HepG2 (cell line): ENCODE data around the gene NEK9. TPM values are rescaled to one million over a fixed set of nuclear protein-coding genes. Genes with fewer than 3 reads are reported as not detected.

Experiments used
- CBX5 ChIP-seq: sonication (generic); formaldehyde crosslinking; IDR thresholded peaks from 2 replicates; pipeline ENCODE4 v1.4.0; 2020; ENCODE audit warnings: missing genetic modification reagents, borderline replicate concordance
- CCDC6 ChIP-seq: sonication (generic); formaldehyde crosslinking; IDR thresholded peaks from 2 replicates; pipeline ENCODE4 v1.8.1; 2022; ENCODE audit warnings: mild to moderate bottlenecking, missing genetic modification reagents, moderate library complexity
- CENPBD1 ChIP-seq: sonication (generic); formaldehyde crosslinking; IDR thresholded peaks from 2 replicates; pipeline ENCODE4 v1.8.0; 2022; ENCODE audit warnings: missing genetic modification reagents, low read depth, mild to moderate bottlenecking, borderline replicate concordance
- CHCHD3 ChIP-seq: sonication (generic); formaldehyde crosslinking; IDR thresholded peaks from 2 replicates; pipeline ENCODE4 v1.8.0; 2022; ENCODE audit warnings: mild to moderate bottlenecking, missing genetic modification reagents, moderate library complexity
- DR1 ChIP-seq: sonication (generic); formaldehyde crosslinking; IDR thresholded peaks from 2 replicates; pipeline ENCODE4 v1.8.0; 2021; ENCODE audit warnings: mild to moderate bottlenecking, missing genetic modification reagents, inconsistent platforms
- GFI1 ChIP-seq: sonication (generic); formaldehyde crosslinking; IDR thresholded peaks from 2 replicates; pipeline ENCODE4 v1.5.0; 2020; ENCODE audit warnings: missing genetic modification reagents, mild to moderate bottlenecking, borderline replicate concordance
- HIC2 ChIP-seq: sonication (generic); formaldehyde crosslinking; IDR thresholded peaks from 2 replicates; pipeline ENCODE4 v1.9.0; 2022; ENCODE audit warnings: low read depth, missing genetic modification reagents
- KLF12 ChIP-seq: sonication (generic); formaldehyde crosslinking; IDR thresholded peaks from 2 replicates; pipeline ENCODE4 v1.4.0; 2020; ENCODE audit warnings: missing genetic modification reagents, borderline replicate concordance
- MXD3 ChIP-seq: IDR thresholded peaks from 2 replicates; pipeline ENCODE4 v1.6.1; 2016; ENCODE audit warnings: mild to moderate bottlenecking, missing biosample characterization, missing genetic modification reagents
- REPIN1 ChIP-seq: sonication (generic); formaldehyde crosslinking; IDR thresholded peaks from 2 replicates; pipeline ENCODE4 v1.8.0; 2022; ENCODE audit warnings: missing genetic modification reagents, low read depth, mild to moderate bottlenecking, borderline replicate concordance
- SOX13 ChIP-seq, 3 experiments: fragments of 450-650 bp in 1 of 3; sonication (generic) in 1 of 3; formaldehyde crosslinking in 1 of 3; IDR thresholded peaks in 2 of 3; conservative IDR thresholded peaks in 1 of 3; 2 replicates each; pipeline versions ENCODE4 v1.5.0 to v1.6.1; 2016 to 2020; ENCODE audit warnings: antibody characterized with exemption in 1 of 3, mild to moderate bottlenecking in 1 of 3, missing compliant biosample characterization in 1 of 3, missing genetic modification reagents in 1 of 3, moderate library complexity in 1 of 3
- SUZ12 ChIP-seq: fragments of 150-350 bp; IDR thresholded peaks from 2 replicates; pipeline ENCODE4 v1.6.1; 2014; ENCODE audit warnings: low read depth, low read length
- TGIF2 ChIP-seq: IDR thresholded peaks from 2 replicates; pipeline ENCODE4 v1.6.1; 2016; ENCODE audit warnings: control low read depth, missing compliant biosample characterization
- ZBTB7A ChIP-seq: sonication (generic); formaldehyde crosslinking; IDR thresholded peaks from 2 replicates; pipeline ENCODE4 v1.8.0; 2022; ENCODE audit warnings: mild to moderate bottlenecking, missing genetic modification reagents
- ZFP36L2 ChIP-seq: sonication (generic); formaldehyde crosslinking; IDR thresholded peaks from 2 replicates; pipeline ENCODE4 v1.4.0; 2020; ENCODE audit warnings: missing genetic modification reagents
- ZKSCAN5 ChIP-seq: sonication (generic); formaldehyde crosslinking; IDR thresholded peaks from 2 replicates; pipeline ENCODE4 v1.5.1; 2020; ENCODE audit warnings: mild to moderate bottlenecking, missing genetic modification reagents
- ZNF10 ChIP-seq: sonication (generic); formaldehyde crosslinking; IDR thresholded peaks from 2 replicates; pipeline ENCODE4 v1.4.0; 2020; ENCODE audit warnings: mild to moderate bottlenecking, low read depth, missing genetic modification reagents, borderline replicate concordance
- ZNF138 ChIP-seq: sonication (generic); formaldehyde crosslinking; IDR thresholded peaks from 2 replicates; pipeline ENCODE4 v1.5.0; 2020; ENCODE audit warnings: mild to moderate bottlenecking, low read depth, missing genetic modification reagents
- ZNF232 ChIP-seq: sonication (generic); formaldehyde crosslinking; IDR thresholded peaks from 2 replicates; pipeline ENCODE4 v1.4.0; 2020; ENCODE audit warnings: missing genetic modification reagents, borderline replicate concordance
- ZNF331 ChIP-seq: sonication (generic); formaldehyde crosslinking; IDR thresholded peaks from 2 replicates; pipeline ENCODE4 v1.4.0; 2020; ENCODE audit warnings: missing genetic modification reagents
- ZNF382 ChIP-seq: sonication (generic); formaldehyde crosslinking; IDR thresholded peaks from 2 replicates; pipeline ENCODE4 v1.5.0; 2020; ENCODE audit warnings: missing genetic modification reagents, mild to moderate bottlenecking, borderline replicate concordance
- ZNF441 ChIP-seq: sonication (generic); formaldehyde crosslinking; IDR thresholded peaks from 2 replicates; pipeline ENCODE4 v1.7.0; 2021; ENCODE audit warnings: missing genetic modification reagents, borderline replicate concordance
- ZNF563 ChIP-seq: sonication (generic); formaldehyde crosslinking; IDR thresholded peaks from 2 replicates; pipeline ENCODE4 v1.8.0; 2022; ENCODE audit warnings: mild to moderate bottlenecking, moderate library complexity, missing genetic modification reagents
- ZNF740 ChIP-seq: sonication (generic); formaldehyde crosslinking; IDR thresholded peaks from 2 replicates; pipeline ENCODE4 v1.4.0; 2020; ENCODE audit warnings: missing genetic modification reagents
- ZNF761 ChIP-seq: sonication (generic); formaldehyde crosslinking; conservative IDR thresholded peaks from 2 replicates; pipeline ENCODE4 v1.4.0; 2020; ENCODE audit warnings: mild to moderate bottlenecking, missing genetic modification reagents
- ZNF768 ChIP-seq: sonication (generic); formaldehyde crosslinking; IDR thresholded peaks from 2 replicates; pipeline ENCODE4 v1.4.0; 2020; ENCODE audit warnings: missing genetic modification reagents
- ZNF792 ChIP-seq: IDR thresholded peaks from 2 replicates; pipeline ENCODE4 v1.6.1; 2016
- ZNF841 ChIP-seq: sonication (generic); formaldehyde crosslinking; IDR thresholded peaks from 2 replicates; pipeline ENCODE4 v1.8.1; 2023; ENCODE audit warnings: missing genetic modification reagents, borderline replicate concordance
- polyA plus RNA-seq, 8 experiments: library from polyadenylated mRNA; depleted of rRNA in 3 of 8; stranded (reverse) in 7 of 8; unstranded in 1 of 8; fragments of >200 nt; fragmentation: Illumina TruSeq in 4 of 8; extraction: Trizol in 4 of 8; gene quantifications; 2 replicates each; pipeline versions ENCODE4 v1.2.1 to v1.2.3, GENCODE V29; 2011 to 2016; ENCODE audit warnings: low read depth in 4 of 8, missing spikeins in 1 of 8, mixed read lengths in 1 of 8; ENCODE audit not compliant: insufficient read depth in 1 of 8
- total RNA-seq, 5 experiments: library from RNA; depleted of rRNA; stranded (reverse); fragments of >200 nt; fragmentation: Illumina TruSeq; extraction: Trizol; gene quantifications; 2 replicates each; pipeline ENCODE4 v1.2.3, GENCODE V29; 2016; ENCODE audit warnings: low read depth in 1 of 5

NEK9 gene
- total and polyA plus RNA-seq, 2 of the 13 experiments (the other 11 are each of a cell fraction or from before 2014, with no cell fraction given), result 16.5 to 27.3 TPM

GRCh38 chr14:75176142-75176820, 49.4 kb upstream of the NEK9 start, which contains the start of gene TMED10 (continued):
- TF ChIP-seq ZNF232 (CRISPR knock-in tag) (peak; percentile 92; the same call in 1 of the 2 replicates), DR1 (CRISPR knock-in tag) (peak; percentile 53; the same call in 1 of the 2 replicates), ZNF441 (CRISPR knock-in tag) (peak; percentile 47; the same call in 1 of the 2 replicates), TGIF2 (CRISPR knock-in tag) (no peak), ZNF563 (peak; percentile 73), GFI1 (CRISPR knock-in tag) (peak; percentile 54; the same call in 1 of the 2 replicates), ZNF761 (CRISPR knock-in tag) (no peak), CCDC6 (CRISPR knock-in tag) (0 out of 2 replicates have a peak, but pooled peaks have one; percentile 45), REPIN1 (peak; percentile 54; the same call in 1 of the 2 replicates), CHCHD3 (CRISPR knock-in tag) (no peak; the same call in 1 of the 2 replicates), SOX13 (IDR thresholded peaks at IDR 0.05) (no peak), SOX13 (CRISPR knock-in tag; conservative IDR thresholded peaks at IDR 0.05 in 1 of 2, IDR thresholded peaks at IDR 0.05 in 1 of 2) (peak in 1 of 2 experiments; percentile 29; a peak in 2 of 4 replicates), KLF12 (CRISPR knock-in tag) (peak; percentile 92; the same call in 1 of the 2 replicates), MXD3 (CRISPR knock-in tag) (peak; percentile 82), ZNF740 (CRISPR knock-in tag) (no peak), ZNF792 (CRISPR knock-in tag) (peak; percentile 69), ZFP36L2 (CRISPR knock-in tag) (no peak), ZKSCAN5 (CRISPR knock-in tag) (no peak), CBX5 (CRISPR knock-in tag) (peak; percentile 51; the same call in 1 of the 2 replicates), ZNF382 (CRISPR knock-in tag) (no peak), ZNF138 (CRISPR knock-in tag) (no peak), SUZ12 (no peak), ZNF841 (CRISPR knock-in tag) (no peak), HIC2 (CRISPR knock-in tag) (no peak), ZBTB7A (no peak), CENPBD1 (no peak), ZNF331 (peak; percentile 39; the same call in 1 of the 2 replicates), ZNF10 (CRISPR knock-in tag) (no peak), ZNF768 (CRISPR knock-in tag) (peak; percentile 61; the same call in 1 of the 2 replicates)
